ENCODE results near the gene ARID3B.

- no peak for TF ChIP-seq EZH2 (IDR thresholded peaks at IDR 0.05)
- 0 out of 2 replicates have a peak, but pooled peaks have one; percentile 65 for TF ChIP-seq POLR2AphosphoS5 (IDR thresholded peaks at IDR 0.05; ENCODE audit: borderline replicate concordance, low read depth, low read length)
- TF ChIP-seq FOXP2 (optimal IDR thresholded peaks at IDR 0.05; ENCODE audit: control extremely low read depth, extremely low read length, insufficient read depth) = no peak
These were observed 73.1 kb downstream of the ARID3B start for GRCh38 chr15:74613953-74614743.

Measured in SK-N-MC (cell line).